Measurements from ENCODE around the gene PKP4.

DNA sequence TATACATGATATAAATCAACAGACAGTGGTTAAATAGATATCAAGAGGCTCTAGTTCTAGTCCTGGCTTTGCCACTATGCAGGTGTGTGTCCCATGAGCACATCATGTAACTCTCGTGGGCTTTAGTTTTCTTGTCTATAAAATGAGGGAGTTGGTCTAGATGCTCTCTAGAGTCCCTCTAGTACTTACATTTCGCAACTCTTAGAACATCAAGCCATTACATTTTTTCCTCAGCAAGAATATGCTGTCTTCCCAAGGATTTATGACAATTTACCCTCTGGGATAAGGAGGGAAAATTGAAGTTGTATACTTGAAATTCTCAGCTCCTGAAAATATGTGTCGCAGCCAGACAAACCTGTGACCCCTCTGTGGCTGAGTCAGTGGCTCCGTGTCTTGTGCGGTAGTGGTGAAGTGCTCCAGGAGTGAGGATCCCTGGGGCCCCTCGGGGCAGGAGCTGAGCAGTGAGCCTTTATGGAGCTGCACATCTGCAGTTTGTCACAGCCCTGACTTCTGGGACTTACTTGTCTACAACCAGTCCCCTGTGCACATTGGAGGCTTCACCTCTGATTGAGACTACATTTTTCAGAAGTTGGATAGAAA lies 6.8 kb downstream of the PKP4 start:
- TF ChIP-seq, protein P1, sequence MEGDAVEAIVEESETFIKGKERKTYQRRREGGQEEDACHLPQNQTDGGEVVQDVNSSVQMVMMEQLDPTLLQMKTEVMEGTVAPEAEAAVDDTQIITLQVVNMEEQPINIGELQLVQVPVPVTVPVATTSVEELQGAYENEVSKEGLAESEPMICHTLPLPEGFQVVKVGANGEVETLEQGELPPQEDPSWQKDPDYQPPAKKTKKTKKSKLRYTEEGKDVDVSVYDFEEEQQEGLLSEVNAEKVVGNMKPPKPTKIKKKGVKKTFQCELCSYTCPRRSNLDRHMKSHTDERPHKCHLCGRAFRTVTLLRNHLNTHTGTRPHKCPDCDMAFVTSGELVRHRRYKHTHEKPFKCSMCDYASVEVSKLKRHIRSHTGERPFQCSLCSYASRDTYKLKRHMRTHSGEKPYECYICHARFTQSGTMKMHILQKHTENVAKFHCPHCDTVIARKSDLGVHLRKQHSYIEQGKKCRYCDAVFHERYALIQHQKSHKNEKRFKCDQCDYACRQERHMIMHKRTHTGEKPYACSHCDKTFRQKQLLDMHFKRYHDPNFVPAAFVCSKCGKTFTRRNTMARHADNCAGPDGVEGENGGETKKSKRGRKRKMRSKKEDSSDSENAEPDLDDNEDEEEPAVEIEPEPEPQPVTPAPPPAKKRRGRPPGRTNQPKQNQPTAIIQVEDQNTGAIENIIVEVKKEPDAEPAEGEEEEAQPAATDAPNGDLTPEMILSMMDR (conservative IDR thresholded peaks at IDR 0.05) = no peak
- no peak for TF ChIP-seq ZFX (IDR thresholded peaks at IDR 0.05)
